ENCODE data around the gene CCDC180. TPM values are rescaled to one million over a fixed set of nuclear protein-coding genes. Genes with fewer than 3 reads are reported as not detected.
"Not testable (repeated sequence)": the region's sequence is repeated elsewhere in the genome, so short reads cannot be mapped to it uniquely, and the experiment has no call there.

The CCDC180 gene

GRCh38 chr9:97322105-97322504 lies 14.6 kb downstream of the CCDC180 start:
- Histone ChIP-seq H3K36me3 (ENCODE audit: insufficient read depth, low read length) (no peaks in the 10 kb centered on the region), H3K4me2 (ENCODE audit: low read length) (no peak overlapping the region), H3K27me3 (ENCODE audit: control insufficient read depth, insufficient read depth, low read length) (no peaks in the 10 kb centered on the region), H3K4me3 (ENCODE audit: low read length) (no peak overlapping the region), H3K4me1 (ENCODE audit: control insufficient read depth, insufficient read depth, low read length) (no peaks in the 10 kb centered on the region), H3K9ac (ENCODE audit: low read depth, low read length) (no peak overlapping the region), H3K9me3 (replicated peaks; ENCODE audit: low read length) (no peaks in the 10 kb centered on the region)

GRCh38 chr9:97324954-97325353 lies 17.5 kb downstream of the CCDC180 start:
- Histone ChIP-seq H3K9ac (ENCODE audit: low read depth, low read length) (no peak overlapping the region), H3K4me2 (ENCODE audit: low read length) (no peak overlapping the region), H3K27me3 (ENCODE audit: control insufficient read depth, insufficient read depth, low read length) (no peaks in the 10 kb centered on the region), H3K4me1 (ENCODE audit: control insufficient read depth, insufficient read depth, low read length) (no peaks in the 10 kb centered on the region), H3K9me3 (replicated peaks; ENCODE audit: low read length) (no peaks in the 10 kb centered on the region), H3K36me3 (ENCODE audit: insufficient read depth, low read length) (no peaks in the 10 kb centered on the region), H3K4me3 (ENCODE audit: low read length) (no peak overlapping the region)

- no peak overlapping the region for H3K4me3 ChIP-seq (ENCODE audit: low read length)
- no peaks in the 10 kb centered on the region for H3K9me3 ChIP-seq (replicated peaks; ENCODE audit: low read length)
- no peaks in the 10 kb centered on the region for H3K27me3 ChIP-seq (ENCODE audit: control insufficient read depth, insufficient read depth, low read length)
- no peak overlapping the region for H3K4me2 ChIP-seq (ENCODE audit: low read length)
- H3K36me3 ChIP-seq (ENCODE audit: insufficient read depth, low read length): no peaks in the 10 kb centered on the region
- no peaks in the 10 kb centered on the region for H3K4me1 ChIP-seq (ENCODE audit: control insufficient read depth, insufficient read depth, low read length)
- H3K9ac ChIP-seq (ENCODE audit: low read depth, low read length): no peak overlapping the region
These were observed 20.1 kb downstream of the CCDC180 start for GRCh38 chr9:97327562-97327961.

- Histone ChIP-seq H3K36me3 (ENCODE audit: insufficient read depth, low read length) (no peaks in the 10 kb centered on the region), H3K4me3 (ENCODE audit: low read length) (no peak overlapping the region), H3K9ac (ENCODE audit: low read depth, low read length) (no peak overlapping the region), H3K9me3 (replicated peaks; ENCODE audit: low read length) (no peaks in the 10 kb centered on the region), H3K4me1 (ENCODE audit: control insufficient read depth, insufficient read depth, low read length) (no peaks in the 10 kb centered on the region), H3K27me3 (ENCODE audit: control insufficient read depth, insufficient read depth, low read length) (no peaks in the 10 kb centered on the region), H3K4me2 (ENCODE audit: low read length) (no peak overlapping the region)
These were observed 25.5 kb downstream of the CCDC180 start for GRCh38 chr9:97332993-97333392.

GRCh38 chr9:97335622-97336021 lies 28.2 kb downstream of the CCDC180 start:
- not testable (repeated sequence) for H3K27me3 ChIP-seq (ENCODE audit: control insufficient read depth, insufficient read depth, low read length); H3K9ac ChIP-seq (ENCODE audit: low read depth, low read length)

GRCh38 chr9:97348871-97349270 lies 41.4 kb downstream of the CCDC180 start:
- Histone ChIP-seq H3K27me3 (ENCODE audit: control insufficient read depth, insufficient read depth, low read length) (no peaks in the 10 kb centered on the region), H3K9ac (ENCODE audit: low read depth, low read length) (no peak overlapping the region), H3K4me1 (ENCODE audit: control insufficient read depth, insufficient read depth, low read length) (no peaks in the 10 kb centered on the region), H3K4me2 (ENCODE audit: low read length) (no peak overlapping the region), H3K4me3 (ENCODE audit: low read length) (no peak overlapping the region), H3K9me3 (replicated peaks; ENCODE audit: low read length) (no peaks in the 10 kb centered on the region), H3K36me3 (ENCODE audit: insufficient read depth, low read length) (no peaks in the 10 kb centered on the region)

More at GRCh38 chr9:97335622-97336021, 28.2 kb downstream of the CCDC180 start:
- not testable (repeated sequence) for H3K4me3 ChIP-seq (ENCODE audit: low read length); H3K4me1 ChIP-seq (ENCODE audit: control insufficient read depth, insufficient read depth, low read length); H3K36me3 ChIP-seq (ENCODE audit: insufficient read depth, low read length); H3K4me2 ChIP-seq (ENCODE audit: low read length); H3K9me3 ChIP-seq (replicated peaks; ENCODE audit: low read length)

- Histone ChIP-seq H3K27me3 (ENCODE audit: control insufficient read depth, insufficient read depth, low read length) (no peaks in the 10 kb centered on the region), H3K9ac (ENCODE audit: low read depth, low read length) (no peak overlapping the region), H3K4me1 (ENCODE audit: control insufficient read depth, insufficient read depth, low read length) (no peaks in the 10 kb centered on the region)
These were observed 41.9 kb downstream of the CCDC180 start for GRCh38 chr9:97349400-97349799.

GRCh38 chr9:97354637-97355036 lies 47.2 kb downstream of the CCDC180 start:
- Histone ChIP-seq H3K4me1 (ENCODE audit: control insufficient read depth, insufficient read depth, low read length) (no peaks in the 10 kb centered on the region), H3K9me3 (replicated peaks; ENCODE audit: low read length) (no peaks in the 10 kb centered on the region), H3K4me3 (ENCODE audit: low read length) (no peak overlapping the region), H3K27me3 (ENCODE audit: control insufficient read depth, insufficient read depth, low read length) (no peaks in the 10 kb centered on the region), H3K9ac (ENCODE audit: low read depth, low read length) (no peak overlapping the region), H3K36me3 (ENCODE audit: insufficient read depth, low read length) (no peaks in the 10 kb centered on the region), H3K4me2 (ENCODE audit: low read length) (no peak overlapping the region)

More at GRCh38 chr9:97349400-97349799, 41.9 kb downstream of the CCDC180 start:
- H3K36me3 ChIP-seq (ENCODE audit: insufficient read depth, low read length): no peaks in the 10 kb centered on the region
- no peaks in the 10 kb centered on the region for H3K9me3 ChIP-seq (replicated peaks; ENCODE audit: low read length)
- H3K4me3 ChIP-seq (ENCODE audit: low read length): no peak overlapping the region
- no peak overlapping the region for H3K4me2 ChIP-seq (ENCODE audit: low read length)

- Histone ChIP-seq H3K36me3 (ENCODE audit: insufficient read depth, low read length) (no peaks in the 10 kb centered on the region), H3K9ac (ENCODE audit: low read depth, low read length) (no peak overlapping the region), H3K4me2 (ENCODE audit: low read length) (no peak overlapping the region), H3K27me3 (ENCODE audit: control insufficient read depth, insufficient read depth, low read length) (no peaks in the 10 kb centered on the region), H3K4me3 (ENCODE audit: low read length) (no peak overlapping the region), H3K9me3 (replicated peaks; ENCODE audit: low read length) (no peaks in the 10 kb centered on the region), H3K4me1 (ENCODE audit: control insufficient read depth, insufficient read depth, low read length) (no peaks in the 10 kb centered on the region)
These were observed 49.6 kb downstream of the CCDC180 start for GRCh38 chr9:97357056-97357455.

Small RNA genes within 50 kb of the gene (small RNA-seq; reads per million reads assigned to genes)
- gene AL512590.2: not detected
- not detected for gene CCDC180

All from skeletal muscle satellite cell (primary cell).